ENCODE results near the gene YWHAH.

Gene YWHAH

DNA sequence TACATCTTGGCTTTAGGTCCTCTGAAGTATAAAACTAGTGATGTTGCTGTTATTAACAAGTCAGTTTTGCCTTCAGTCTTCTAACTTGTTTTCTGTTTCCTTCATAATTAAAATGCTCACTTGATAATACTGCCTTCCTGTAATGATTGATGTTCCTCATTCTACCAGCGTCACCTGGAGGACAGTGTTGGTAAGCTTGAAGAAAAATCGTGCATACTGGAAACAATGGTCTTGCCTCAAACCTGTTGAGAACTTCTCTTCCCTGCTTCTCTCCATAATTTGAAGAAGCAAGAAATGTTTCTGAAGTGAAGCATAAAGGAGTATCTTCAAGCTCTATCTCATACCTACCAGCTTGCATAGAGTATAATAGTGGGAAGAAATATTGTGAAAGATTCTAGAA, 3.0 kb downstream of the YWHAH start:
- no peak for DNase-seq (ENCODE audit: low read depth in 2 of 2, low spot score in 1 of 2)

GRCh38 chr22:31948002-31948401, 3.7 kb downstream of the YWHAH start:
- DNase-seq (ENCODE audit: low read depth in 2 of 2, low spot score in 1 of 2): no peak

DNA sequence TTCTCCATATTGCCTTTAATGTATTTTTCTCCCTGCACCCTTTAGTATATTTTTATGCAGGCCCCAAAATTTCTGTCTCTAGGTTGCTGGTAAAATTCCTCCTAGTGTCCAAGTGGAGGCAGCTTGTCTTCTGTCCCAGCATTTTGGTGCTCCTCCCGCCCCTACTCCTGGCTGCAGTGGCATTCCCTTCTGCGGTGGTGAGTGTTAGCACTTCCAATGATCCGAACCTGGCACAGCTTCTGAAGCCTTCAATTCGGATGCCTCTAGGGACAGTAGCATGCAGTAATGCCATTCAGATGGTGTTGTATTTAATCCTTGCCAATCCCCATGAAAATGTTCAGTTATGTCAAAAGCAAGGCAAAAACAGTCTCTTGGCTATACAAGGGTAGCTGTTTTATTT, 5.9 kb downstream of the YWHAH start:
- no peak for DNase-seq (ENCODE audit: low read depth in 2 of 2, low spot score in 1 of 2)

DNA sequence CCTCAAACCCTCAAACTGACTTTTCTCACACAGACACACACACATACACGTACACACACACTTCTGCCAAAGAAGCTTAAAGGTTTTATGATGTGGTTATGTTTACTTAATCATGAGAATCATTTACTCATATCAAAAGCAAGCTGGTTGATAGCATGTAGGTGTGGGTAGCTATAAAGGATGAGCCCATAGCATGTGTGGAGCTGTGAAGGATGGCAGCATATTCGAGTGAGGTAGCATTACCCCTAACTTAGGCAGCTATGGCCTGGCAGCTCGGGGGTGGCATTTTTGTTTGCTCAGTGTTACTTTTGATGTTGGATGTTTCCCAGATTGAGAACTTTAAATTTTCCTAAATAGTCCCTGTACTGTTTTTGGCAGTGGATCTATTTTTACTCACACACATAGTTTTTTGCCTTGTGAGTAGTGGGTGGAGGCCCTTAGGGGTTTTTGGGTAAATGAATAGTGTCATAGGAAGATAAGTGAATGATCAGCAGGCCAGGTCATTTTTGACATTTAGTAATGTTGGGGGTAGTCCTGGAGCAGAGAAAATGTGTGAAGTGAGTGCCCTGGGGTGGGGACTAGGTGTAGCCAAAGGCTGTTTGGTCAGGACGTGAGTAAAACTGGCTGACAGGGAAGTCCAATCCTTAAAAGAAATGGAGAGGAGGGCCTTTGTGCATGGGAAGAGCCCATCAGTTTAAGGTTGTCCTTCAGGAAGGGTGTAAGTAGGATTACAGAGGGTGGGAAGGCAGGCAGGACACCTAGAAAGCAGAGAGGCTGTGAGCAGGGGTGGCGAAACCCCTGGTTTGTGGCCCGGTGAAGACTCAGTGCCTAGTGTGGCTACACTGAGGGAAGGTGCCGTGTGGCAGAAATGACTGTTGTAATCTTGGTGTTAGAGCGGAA, 7.1 kb downstream of the YWHAH start:
- no peak for DNase-seq (ENCODE audit: low read depth in 2 of 2, low spot score in 1 of 2)

- no peak for DNase-seq (ENCODE audit: low read depth in 2 of 2, low spot score in 1 of 2)
Observed at GRCh38 chr22:31952094-31952401, 7.7 kb downstream of the YWHAH start.

DNA sequence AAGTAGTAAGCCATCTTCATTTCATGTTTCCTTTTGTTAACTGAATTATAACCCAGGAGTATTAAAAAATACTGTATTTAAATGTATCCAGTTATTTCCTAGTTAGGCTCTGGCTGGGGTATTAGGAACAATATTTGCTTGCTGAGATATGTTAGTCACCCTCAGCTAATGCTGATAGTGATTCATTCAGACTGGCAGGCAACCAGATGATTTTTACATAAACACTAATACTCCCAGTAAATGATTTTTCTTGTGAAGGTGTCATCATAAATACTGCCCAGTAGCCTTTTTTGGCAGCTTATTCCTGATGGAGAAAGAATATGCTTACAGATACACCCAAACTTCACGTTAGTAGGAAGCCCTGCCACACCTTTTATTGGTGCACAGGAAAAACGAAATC, 8.1 kb downstream of the YWHAH start:
- no peak for DNase-seq (ENCODE audit: low read depth in 2 of 2, low spot score in 1 of 2)

DNA sequence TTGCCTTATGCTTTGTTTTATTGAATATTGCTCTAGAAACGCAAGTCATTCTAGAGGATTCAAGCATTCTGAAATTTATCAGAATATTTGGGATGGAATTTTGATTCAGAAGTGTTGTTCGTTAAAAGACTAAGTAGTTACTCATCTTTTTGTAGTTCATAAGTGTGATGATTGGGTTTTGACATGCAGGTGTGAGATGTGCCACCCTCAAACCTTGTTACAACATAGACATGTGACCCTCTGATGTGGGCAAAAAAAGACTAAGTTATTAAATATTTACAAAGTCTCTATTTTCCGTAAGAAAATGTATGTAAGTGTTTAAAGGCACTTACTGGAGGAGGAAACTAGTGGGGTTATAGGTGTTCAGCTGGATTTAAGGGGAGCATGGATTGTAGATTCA, 8.9 kb downstream of the YWHAH start:
- no peak for DNase-seq (ENCODE audit: low read depth in 2 of 2, low spot score in 1 of 2)

GRCh38 chr22:31954535-31955523, 10.5 kb downstream of the YWHAH start:
- DNase-seq (ENCODE audit: low read depth in 2 of 2, low spot score in 1 of 2): no peak

- no peak for DNase-seq (ENCODE audit: low read depth in 2 of 2, low spot score in 1 of 2)
Observed at GRCh38 chr22:31956360-31956759, 12.0 kb downstream of the YWHAH start.

DNA sequence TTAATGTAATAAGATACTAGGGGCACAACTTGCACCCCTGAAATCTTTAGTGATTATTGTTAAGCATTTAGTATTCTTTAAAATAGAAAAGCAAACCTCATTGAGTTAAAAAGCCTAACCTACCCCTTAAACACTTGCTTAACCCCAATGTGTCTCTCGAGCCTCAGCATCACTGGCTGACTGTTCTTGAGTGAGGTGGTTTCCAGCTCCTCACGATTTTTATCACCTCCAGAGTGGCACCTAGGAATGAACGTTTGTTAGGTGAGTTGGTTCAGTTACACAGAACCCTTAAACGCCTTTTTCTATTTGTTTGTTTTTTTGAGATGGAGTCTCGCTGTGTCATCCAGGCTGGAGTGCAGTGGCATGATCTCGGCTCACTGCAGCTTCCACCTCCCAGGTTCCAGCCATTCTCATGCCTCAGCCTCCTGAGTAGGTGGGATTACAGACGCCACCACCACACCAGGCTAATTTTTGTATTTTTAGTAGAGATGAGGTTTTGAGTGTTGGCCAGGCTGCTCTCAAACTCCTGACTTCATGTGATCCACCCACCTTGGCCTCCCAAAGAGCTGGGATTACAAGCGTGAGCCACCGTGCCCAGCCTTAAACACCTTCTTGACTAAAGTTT, 13.7 kb downstream of the YWHAH start:
- DNase-seq (ENCODE audit: low read depth in 2 of 2, low spot score in 1 of 2): no peak

GRCh38 chr22:31958625-31959239, 14.4 kb downstream of the YWHAH start:
- no peak for DNase-seq (ENCODE audit: low read depth in 2 of 2, low spot score in 1 of 2)

DNA sequence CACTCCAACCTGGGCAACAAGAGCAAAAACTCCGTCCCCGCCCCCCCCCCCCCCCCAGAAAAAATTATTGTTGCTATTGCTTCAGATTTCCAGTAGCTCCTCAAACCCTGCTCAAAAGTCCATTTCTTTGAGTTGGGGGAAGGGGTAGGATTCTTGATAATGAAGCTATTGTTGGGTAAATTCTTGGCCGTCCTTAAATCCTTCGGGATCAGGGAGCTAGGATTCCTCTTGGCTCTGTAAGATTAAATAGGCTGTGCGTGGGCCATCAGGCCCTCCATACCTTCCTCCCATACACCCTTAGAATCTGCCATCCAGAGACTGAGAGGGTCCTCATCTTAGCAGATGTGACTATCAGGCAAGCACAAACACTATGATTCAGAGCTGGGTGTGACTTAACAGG, 16.4 kb downstream of the YWHAH start:
- no peak for DNase-seq (ENCODE audit: low read depth in 2 of 2, low spot score in 1 of 2)

DNA sequence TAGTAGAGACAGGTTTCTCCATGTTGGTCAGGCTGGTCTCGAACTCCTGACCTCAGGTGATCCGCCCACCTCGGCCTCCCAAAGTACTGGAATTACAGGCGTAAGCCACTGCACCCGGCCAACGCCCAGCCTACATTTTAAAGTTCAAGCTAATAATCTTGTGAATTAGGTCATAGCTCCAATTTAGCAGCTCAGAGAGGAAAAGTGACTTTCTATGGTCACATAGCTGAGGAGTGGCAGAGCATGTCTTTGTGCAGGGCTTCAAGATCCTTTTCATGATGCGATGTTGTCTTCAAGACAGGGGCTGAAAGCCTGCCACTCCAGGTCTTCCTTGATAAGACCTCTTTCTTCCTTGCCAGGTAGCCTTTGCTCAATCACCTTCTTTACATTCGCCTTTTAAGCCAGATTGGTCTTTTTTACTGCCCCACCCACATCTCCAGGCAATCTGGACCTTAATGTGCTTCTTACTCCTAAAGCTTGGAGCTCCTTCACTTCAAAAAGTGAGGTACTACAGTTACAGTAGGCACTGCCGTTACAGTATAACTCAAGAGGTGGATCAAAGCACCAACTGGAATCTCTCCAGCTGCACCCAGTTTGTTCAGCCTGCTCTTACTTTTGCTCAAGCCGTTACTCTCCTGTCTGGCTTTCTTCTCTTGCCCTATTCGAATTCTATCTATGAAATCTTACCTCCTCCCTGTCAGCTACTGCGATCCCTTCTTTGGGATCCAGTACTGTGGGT, 18.2 kb downstream of the YWHAH start:
- no peak for DNase-seq (ENCODE audit: low read depth in 2 of 2, low spot score in 1 of 2)

DNA sequence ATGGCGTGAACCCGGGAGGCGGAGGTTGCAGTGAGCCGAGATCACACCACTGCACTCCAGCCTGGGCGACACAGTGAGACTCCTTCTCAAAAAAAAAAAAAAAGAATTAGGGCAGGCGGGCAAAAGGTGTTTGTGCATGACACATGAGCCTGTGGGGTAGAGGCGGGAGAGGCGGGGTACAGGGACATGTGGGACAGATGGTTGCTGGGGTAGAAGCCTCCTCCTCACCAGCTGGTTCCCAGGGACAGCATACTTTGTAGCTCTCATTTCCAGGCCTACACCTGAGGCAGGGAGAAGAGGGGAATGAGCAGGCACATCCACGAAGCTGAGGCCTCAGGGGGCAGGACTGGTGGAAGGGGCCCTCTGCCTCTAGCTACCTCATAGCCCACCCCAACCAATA, 23.7 kb downstream of the YWHAH start:
- DNase-seq (ENCODE audit: low read depth in 2 of 2, low spot score in 1 of 2): no peak

GRCh38 chr22:31969789-31970489, 25.6 kb downstream of the YWHAH start:
- DNase-seq (ENCODE audit: low read depth in 2 of 2, low spot score in 1 of 2): peak in 1 of 2 donors; percentile 23

DNA sequence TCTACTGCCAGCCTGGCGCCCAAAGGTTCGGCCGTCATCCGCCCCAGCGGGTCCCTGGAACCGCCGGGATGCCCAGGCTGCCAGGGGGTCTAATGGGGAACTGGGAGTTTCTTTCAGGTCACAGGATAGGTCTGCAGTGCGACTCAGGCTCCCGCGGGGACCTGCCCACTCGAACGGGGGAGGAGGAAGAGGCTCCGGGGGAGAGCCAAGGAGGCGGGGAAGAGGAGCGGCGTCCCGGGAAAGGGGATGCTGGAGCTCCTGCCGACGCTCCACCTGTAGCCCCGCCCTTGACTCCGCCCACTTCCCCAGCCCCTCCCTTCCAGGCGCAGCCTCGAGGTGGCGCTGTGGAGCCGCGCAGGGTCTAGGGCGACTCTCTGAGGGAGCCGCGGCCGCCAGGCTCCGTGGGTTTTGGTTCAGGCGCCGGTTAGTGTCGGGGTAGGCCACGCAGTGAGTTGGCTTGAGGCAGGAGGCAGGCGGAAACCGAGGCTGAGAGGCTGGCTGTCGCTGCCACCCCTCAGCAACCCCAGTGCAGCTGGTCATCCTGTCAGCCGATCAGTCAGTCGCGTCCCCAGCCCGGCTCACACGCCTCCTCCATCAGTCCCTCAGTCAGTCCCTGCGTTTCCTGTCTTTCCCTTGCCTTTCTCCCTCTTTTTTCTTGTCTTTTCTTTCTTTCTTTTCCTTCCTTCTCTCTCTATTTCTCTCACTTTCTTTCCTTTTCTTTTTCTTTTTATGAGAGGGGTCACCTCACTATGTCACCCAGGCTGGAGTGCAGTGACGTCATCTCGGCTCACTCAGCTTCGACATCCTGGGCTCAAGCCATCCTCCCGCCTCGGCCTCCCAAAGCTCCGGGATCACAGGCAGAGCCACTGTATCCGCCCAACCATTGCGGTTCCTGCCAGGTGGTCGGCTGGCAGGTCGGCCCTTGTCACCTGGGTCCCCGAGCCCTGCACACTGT, 26.4 kb downstream of the YWHAH start:
- peak; percentile 64 to 77 for DNase-seq (ENCODE audit: low read depth in 2 of 2, low spot score in 1 of 2)

GRCh38 chr22:31972180-31972579, 27.8 kb downstream of the YWHAH start:
- no peak for DNase-seq (ENCODE audit: low read depth in 2 of 2, low spot score in 1 of 2)

DNA sequence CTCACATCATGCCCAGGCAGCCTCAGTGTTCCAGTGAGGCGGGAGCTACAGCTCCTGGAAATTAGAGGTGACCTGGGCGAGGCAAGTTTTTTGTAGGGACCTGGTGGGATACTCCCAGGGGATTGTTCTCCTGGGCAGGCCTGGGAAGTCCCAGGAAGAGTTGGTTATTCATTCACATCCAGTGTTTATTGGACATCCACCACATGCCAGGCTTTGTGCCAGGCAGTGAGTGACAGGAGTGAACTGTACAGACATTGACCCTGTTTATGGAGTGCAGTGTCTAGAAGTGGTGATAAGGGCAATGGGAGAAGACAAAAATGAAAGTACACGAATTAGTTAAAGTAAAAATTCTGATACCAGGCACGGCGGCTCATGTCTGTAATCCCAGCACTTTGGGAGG, 29.4 kb downstream of the YWHAH start:
- no peak for DNase-seq (ENCODE audit: low read depth in 2 of 2, low spot score in 1 of 2)

All from stimulated activated CD8-positive, alpha-beta memory T cell treated with anti-CD3 and anti-CD28 coated beads, Interleukin-4, amount 100 ng/mL, for 1 hour (primary cell).